ENCODE results near the gene SLC35E3. TPM values are rescaled to one million over a fixed set of nuclear protein-coding genes. Genes with fewer than 3 reads are reported as not detected.
"Not testable (repeated sequence)": the region's sequence is repeated elsewhere in the genome, so short reads cannot be mapped to it uniquely, and the experiment has no call there.

Gene SLC35E3
- total RNA-seq, 1 donor from 2014 or later = 8.0 TPM

DNA sequence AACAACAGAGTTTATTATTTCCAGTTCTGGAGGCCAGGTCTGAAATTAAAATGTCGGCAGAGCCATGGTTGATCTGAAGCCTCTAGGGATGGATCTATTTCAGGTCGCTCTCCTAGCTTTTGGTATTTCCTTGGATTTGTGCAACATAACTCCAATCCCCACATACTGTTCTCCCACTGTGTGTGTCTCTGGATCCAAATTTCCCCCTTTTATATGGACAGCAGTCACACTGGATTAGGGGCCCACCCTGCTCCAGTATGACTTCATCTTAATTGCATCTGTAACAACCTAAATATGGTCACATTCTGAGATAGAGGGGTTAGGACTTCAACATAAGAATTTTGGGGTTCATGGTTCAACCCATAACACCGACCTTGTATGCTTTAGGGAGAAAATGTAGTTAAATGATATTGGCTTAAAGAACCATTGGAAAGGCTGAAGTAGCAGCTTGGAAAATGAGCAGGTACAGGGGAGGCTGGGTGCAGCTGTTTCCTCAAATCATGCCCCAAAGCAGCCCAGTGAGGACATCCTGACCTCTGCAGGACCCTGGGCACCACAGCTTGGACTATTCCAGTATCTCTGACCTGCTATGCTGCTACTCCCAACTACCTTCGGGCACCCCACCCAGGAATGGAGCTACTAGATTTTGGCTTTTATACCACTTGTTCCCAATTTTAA, 48.1 kb downstream of the SLC35E3 start:
- DNase-seq (ENCODE audit: low read depth, low spot score) = no peak

DNA sequence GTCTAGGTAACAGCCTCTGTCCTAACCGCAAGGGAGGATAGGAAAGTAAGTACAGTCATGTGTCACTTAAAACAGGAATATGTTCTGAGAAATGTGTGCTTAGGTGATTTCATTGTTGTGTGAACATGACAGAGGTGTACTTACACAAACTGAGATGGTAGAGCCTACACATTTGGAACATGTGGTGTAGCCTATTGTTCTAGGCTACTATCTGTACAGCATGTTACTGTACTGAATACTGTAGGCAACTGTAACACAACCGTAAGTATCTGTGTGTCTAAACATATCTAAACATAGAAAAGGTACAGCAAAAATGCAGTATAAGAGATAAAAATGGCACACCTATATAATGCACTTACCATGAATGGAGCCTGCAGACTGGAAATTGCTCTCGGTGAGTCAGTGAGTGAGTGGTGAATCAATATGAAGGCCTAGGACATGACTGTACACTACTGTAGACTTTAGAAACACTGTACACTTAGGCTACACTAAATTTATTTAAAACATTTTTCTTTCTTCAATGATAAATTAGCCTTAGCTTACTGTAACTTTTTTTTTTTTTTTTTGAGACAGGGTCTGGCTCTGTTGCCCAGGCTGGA, 48.8 kb downstream of the SLC35E3 start:
- DNase-seq (ENCODE audit: low read depth, low spot score) = no peak

DNA sequence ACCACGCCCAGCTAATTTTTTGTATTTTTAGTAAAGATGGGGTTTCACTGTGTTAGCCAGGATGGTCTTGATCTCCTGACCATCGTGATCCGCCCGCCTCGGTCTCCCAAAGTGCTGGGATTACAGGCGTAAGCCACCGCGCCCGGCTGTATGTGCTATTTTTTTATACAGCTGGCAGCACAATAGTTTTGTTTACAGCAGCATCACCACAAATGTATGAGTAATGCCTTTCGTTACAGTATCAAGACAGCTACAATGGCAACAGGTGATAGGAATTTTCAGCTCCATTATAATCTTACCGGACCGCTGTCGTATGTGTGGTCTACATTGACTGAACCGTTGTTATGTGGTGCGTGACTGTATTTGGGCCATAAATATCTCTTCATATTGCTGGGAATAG, 50.4 kb downstream of the SLC35E3 start:
- DNase-seq (ENCODE audit: low read depth, low spot score) = no peak

DNA sequence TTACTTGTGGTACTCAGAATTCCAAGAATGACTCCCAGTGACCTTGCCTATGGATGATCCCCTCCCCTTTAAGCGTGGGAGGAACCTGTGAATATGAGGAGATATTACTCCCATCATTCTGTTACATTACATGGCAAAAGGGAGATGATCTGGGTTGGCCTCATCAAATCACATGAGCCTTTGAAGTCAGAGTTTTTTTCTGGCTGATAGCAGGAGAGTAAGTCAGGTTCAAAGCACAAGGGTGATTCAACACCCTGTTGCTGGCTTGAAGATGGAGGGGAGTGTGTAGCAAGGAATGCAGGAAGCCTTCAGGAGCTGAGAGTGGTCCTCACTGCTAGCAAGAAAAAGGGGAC, 52.9 kb downstream of the SLC35E3 start:
- DNase-seq (ENCODE audit: low read depth, low spot score) = no peak

DNA sequence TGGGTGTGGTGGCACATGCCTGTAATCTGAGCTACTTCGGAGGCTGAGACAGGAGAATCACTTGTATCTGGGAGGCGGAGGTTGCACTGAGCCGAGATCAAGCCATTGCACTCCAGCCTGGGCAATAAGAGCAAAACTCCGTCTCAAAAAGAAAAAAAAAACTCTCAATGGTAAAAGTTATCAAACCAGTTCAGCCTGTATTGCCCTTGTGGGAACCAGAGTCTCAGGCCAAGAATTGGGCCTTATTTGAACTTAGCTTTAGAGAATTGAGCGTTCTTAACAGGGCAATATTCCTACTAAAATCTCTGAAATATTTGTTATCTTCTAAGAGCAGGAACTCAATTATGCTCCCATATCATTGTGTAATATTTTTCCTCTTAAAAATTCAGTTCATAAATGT, 54.3 kb downstream of the SLC35E3 start:
- DNase-seq (ENCODE audit: low read depth, low spot score) = no peak

DNA sequence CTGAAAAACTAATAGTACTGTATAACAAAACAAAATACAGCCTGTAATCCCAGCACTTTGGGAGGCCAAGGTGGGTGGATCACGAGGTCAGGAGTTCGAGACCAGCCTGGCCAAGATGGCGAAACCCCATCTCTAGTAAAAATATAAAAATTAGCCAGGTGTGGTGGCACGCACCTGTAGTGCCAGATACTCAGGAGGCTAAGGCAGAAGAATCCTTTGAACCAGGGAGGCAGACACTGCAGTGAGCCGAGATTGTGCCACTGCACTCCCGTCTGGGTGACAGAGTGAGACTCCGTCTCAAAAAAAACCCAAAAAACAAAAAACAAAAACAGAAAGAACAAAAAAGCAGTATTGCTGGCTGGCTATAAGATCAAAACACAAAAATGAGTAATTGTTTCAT, 55.1 kb downstream of the SLC35E3 start:
- not testable (repeated sequence) for DNase-seq (ENCODE audit: low read depth, low spot score)

DNA sequence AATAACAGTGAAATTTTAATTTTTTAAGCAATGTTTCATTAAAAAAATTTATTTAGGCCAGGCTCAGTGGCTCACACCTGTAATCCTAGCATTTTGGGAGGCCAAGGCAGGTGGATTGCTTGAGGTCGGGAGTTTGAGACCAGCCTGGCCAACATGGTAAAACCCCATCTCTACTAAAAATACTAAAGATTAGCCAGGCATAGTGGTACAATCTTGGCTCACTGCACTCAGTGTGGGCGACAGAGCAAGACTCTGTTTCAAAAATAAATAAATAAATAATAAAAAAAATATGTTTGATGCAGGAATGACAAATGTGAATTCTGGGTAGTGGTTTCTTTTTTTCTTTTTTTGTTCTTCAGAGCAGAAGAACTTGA, 56.4 kb downstream of the SLC35E3 start:
- not testable (repeated sequence) for DNase-seq (ENCODE audit: low read depth, low spot score)

DNA sequence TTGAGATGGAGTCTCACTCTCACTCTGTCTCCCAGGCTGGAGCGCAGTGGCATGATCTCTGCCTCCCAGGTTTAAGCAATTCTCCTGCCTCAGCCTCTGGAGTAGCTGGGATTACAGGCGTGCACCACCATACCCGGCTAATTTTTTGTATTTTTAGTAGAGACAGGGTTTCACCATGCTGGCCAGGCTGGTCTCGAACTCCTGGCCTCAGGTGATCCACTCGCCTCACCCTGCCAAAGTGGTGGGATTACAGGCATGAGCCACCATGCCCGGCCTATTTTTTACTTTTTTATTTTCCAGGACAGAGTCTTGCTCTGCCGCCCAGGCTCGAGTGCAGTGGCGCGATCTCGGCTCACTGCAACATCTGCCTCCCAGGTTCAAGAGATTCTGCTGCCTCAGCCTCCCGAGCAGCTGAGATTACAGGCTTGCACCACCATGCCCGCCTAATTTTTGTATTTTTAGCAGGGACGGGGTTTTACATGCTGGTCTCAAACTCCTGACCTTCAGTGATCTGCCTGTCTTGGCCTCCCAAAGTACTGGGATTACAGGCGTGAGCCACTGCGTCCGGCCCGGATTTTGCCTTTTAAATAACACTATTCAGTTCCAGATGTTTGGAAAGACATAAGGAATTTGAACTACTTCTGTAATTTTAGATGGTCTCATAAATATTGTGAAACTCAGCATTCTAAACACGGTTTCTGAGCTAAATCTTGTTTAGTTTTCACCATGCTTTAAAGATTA, 57.1 kb downstream of the SLC35E3 start:
- not testable (repeated sequence) for DNase-seq (ENCODE audit: low read depth, low spot score)

DNA sequence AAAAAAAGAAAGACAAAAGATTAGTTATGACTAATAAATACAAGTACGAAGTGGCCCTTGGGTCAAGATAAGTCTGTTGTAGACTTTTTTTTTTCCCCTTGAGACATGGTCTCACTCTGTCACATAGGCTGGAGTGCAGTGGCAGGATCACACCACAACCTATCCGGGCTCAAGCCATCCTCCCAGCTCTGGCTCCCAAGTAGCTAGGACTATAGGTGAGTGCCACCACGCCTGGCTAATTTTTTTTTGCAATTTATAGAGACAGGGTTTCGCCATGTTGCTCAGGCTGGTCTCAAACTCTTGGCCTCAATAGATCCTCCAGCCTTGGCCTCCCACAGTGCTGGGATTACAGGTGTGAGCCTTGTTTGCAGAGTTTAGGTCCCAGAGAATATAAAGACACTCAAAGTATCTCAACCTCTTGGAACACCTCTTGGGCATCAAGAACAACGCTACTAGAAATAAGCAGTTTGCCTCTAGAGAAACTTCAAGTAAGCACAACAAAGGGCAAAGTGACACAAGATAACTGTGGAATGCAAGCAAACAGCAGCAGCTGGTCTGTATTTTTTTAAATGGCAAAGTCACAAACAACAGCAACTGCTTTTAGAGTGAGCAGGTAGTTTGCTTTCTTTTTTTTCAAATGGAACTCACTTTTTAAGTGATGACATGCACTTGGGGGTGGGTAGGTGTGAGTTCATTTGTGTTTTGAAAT, 58.1 kb downstream of the SLC35E3 start:
- no peak for DNase-seq (ENCODE audit: low read depth, low spot score)

DNA sequence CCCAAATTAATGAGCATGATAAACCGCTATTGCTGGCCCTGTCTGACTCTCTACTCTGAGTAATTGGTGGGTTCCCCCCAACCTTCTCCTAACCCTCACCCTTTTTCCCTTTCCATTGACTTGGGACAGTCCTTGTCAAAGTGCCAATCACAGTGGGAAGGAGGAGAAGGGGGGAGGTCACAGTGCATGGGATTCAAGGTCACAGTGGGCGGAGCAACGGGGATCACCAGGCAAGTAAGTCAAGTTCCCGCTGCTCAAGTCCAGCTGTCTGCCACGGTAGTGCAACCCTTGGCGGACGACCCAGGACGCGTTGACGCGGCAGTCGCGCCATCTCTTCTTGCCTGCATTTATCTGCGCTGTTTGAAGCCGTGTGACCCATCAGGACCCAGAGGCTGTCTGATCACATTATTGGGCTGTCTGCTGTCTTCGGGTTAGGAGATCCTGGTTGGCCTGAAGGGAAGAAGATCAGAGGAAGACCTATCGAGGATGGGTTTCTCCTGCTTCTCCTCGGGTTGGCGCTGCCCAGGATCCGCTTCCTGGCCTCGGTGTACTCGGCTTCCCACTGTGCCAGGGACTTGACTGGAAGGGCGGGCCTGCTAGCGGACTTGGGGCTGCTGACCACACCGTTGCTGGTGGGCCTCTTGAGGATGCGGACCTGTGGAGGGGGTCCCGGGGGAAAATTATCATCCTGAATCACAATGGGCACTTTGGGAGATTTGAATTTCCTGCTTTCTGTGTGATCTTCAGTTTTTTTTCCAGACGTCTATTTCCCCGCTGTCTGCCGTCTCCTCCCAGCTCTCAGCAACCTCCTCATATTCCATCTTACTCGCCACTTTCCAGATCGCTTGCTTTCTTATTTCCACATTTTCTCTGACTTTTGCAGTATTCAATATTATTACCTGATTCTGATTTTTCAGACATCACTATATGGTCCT, 58.9 kb downstream of the SLC35E3 start:
- DNase-seq (ENCODE audit: low read depth, low spot score) = no peak

DNA sequence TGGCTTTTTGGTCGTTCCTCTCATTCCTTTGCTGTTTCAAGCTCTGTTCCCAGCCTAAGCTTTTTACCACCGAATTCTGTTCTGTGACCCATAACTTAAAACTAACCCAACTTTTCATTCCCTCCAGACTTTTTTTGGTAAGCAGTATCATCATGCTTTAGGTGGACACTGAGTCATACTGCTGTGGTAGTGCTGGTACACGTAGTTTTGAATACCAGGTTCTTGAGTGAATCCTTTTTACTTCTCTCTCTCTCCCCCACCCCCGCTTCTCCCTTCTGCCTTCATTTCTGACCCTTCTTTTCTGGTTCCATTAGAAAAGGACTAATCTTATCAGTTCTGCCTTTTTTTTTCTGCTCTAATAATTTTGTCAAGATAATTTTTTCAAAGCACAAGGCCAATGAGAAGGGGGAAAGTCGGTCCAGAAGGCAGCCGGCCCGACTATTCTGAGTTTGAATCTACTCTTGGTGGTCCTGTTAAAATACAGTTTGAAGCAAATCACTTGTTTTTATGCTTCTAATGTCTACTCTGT, 59.7 kb downstream of the SLC35E3 start:
- DNase-seq (ENCODE audit: low read depth, low spot score) = no peak

DNA sequence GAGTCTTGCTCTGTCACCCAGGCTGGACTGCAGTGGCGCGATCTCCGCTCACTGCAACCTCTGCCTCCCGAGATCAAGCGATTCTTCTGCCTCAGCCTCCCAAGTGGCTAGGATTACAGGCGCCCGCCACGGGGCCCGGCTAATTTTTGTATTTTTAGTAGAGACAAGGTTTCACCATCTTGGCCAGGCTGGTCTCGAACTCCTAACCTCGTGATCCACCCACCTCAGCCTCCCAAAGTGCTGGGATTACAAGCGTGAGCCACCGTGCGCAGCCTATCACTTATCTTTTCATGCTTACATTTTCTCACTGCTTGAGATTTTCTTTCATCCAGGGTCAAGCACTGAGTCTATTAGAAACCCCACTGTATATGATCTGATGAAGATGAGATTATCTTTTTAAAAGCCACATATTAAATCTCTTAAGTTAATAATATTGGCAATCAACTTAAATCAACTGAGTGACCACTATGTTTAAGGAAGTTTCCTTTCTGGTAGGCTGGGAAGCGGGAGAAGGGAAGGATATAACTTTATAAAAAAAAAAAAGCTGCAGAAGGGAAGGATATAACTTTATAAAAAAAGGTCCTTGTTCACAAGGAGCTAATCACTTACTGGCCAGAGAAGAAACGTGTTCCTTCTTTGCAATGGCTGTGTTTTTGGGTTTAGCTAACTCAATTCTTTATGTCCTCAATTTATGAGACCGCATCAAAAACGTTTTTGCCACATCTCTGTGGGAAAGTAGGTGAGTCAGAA, 60.7 kb downstream of the SLC35E3 start:
- DNase-seq (ENCODE audit: low read depth, low spot score) = no peak

DNA sequence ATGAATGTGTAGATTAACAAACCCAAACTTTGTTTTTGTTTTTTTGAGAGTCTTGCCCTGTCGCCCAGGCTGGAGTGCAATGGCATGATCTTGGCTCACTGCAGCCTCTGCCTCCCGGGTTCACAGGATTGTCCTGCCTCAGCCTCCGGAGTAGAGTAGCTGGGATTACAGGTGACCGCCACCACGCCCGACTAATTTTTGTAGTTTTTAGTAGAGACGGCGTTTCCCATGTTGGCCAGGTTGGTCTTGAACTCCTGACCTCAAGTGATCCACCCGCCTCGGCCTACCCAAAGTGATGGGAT, 61.2 kb downstream of the SLC35E3 start:
- DNase-seq (ENCODE audit: low read depth, low spot score) = not testable (repeated sequence)

DNA sequence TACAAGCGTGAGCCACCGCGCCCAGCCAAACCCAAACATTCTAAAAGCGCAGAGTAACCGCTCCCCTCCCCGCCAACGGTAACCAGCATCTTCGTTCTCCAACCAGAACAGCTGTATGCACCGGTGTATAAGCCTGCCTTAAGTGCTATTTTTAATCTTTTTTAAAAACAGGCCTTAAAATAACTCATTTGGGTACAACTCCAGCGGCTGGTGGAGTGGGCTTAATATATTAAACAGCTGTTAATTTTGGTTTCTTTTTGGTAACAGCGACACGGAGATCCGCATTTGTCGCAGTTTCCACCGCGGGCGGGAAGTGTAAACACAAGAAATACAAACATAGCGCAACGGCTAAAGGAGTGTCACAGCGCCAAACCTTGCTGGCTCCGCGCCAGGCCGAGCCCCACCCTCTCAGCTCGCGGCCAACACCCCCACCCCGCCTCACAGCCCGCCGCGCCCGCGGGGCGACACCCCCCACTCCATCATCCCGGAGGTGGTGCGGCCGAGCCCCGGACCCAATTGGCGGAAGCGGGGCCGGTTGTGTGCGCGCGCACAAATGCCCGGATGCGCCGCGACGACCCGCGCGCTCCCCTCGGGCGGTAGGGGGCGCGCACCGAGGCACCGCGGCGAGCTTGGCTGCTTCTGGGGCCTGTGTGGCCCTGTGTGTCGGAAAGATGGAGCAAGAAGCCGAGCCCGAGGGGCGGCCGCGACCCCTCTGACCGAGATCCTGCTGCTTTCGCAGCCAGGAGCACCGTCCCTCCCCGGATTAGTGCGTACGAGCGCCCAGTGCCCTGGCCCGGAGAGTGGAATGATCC, 61.8 kb downstream of the SLC35E3 start, which contains the start of gene MDM2:
Gene MDM2, plus strand, starts transcription at position 602 of the 812 bp plus-strand sequence. CDS start 301 bp downstream, outside the sequence.
- DNase-seq (ENCODE audit: low read depth, low spot score) = peak; percentile 57

DNA sequence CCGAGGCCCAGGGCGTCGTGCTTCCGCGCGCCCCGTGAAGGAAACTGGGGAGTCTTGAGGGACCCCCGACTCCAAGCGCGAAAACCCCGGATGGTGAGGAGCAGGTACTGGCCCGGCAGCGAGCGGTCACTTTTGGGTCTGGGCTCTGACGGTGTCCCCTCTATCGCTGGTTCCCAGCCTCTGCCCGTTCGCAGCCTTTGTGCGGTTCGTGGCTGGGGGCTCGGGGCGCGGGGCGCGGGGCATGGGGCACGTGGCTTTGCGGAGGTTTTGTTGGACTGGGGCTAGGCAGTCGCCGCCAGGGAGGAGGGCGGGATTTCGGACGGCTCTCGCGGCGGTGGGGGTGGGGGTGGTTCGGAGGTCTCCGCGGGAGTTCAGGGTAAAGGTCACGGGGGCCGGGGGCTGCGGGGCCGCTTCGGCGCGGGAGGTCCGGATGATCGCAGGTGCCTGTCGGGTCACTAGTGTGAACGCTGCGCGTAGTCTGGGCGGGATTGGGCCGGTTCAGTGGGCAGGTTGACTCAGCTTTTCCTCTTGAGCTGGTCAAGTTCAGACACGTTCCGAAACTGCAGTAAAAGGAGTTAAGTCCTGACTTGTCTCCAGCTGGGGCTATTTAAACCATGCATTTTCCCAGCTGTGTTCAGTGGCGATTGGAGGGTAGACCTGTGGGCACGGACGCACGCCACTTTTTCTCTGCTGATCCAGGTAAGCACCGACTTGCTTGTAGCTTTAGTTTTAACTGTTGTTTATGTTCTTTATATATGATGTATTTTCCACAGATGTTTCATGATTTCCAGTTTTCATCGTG, 62.6 kb downstream of the SLC35E3 start:
- peak; percentile 84 for DNase-seq (ENCODE audit: low read depth, low spot score)

DNA sequence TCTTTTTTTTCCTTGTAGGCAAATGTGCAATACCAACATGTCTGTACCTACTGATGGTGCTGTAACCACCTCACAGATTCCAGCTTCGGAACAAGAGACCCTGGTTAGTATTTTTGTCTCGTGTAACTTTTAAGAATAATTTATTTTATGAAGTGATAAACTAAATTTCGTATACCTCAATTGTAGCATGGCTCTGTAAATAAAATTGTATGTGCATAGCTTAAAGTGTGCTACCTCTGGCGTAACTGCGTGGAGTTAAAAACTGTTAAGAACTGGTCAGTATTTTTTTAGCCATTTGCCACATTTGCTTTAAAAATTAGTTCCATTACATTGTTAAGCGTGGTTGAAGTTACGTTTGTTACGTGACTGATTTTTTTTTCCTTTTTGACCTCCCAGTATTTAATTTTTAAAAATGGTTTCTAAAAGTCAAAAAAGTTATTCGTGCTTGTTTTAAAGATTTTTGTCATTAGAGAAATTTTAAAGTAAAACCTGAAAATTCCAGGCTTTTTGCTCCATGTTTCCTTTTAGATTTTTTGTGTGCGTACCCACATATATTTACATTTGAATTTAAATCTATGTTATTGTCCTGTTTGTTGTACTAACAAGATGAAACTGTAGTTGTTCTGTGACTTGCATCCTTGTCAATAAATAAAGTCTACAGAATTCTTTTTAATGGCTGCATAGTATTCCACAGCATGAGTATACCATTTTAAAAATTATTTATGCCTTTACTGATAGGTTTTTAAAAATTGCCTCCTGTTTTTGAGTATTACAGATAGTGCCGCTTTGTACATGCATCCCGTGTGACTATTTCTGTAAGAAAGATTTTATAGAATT, 63.4 kb downstream of the SLC35E3 start:
- DNase-seq (ENCODE audit: low read depth, low spot score) = no peak

DNA sequence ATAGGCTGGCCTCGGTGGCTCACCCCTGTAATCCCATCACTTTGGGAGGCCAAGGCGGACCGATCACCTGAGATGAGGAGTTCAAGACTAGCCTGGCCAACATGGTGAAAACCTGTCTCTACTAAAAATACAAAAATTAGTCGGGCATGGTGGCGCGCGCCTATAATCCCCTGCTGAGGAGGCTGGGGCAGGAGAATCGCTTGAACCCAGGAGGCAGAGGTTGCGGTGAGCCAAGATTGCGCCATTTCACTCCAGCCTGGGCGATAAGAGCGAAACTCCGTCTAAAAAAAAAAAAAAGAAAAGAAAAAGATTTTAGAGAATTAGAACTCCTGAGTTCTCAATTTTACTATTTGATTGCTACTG, 64.0 kb downstream of the SLC35E3 start:
- DNase-seq (ENCODE audit: low read depth, low spot score) = not testable (repeated sequence)

DNA sequence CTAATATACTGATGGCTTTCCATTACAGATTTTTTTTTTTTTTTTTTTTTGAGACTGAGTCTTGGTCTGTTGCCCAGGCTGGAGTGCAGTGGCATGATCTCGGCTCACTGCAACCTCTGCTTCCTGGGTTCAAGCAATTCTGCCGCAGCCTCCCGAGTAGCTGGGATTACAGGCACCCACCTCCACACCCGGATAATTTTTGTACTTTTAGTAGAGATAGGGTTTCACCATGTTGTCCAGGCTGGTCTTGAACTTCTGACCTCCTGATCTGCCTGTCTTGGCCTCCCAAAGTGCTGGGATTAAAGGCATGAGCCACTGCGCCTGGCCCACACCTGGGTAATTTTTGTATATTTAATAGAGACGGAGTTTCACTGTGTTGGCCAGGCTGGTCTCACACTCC, 65.6 kb downstream of the SLC35E3 start:
- DNase-seq (ENCODE audit: low read depth, low spot score) = not testable (repeated sequence)

Data from pulmonary artery endothelial cell (primary cell).